A549 (cell line): ENCODE measurements around the gene TNF. TPM values are rescaled to one million over a fixed set of nuclear protein-coding genes. Genes with fewer than 3 reads are reported as not detected.
A peak's percentile ranks its signal among the peaks of the same experiment; 100 is the strongest.

Experiments used
- ATAC-seq, 2 experiments: fragments of 200-7000 bp in 1 of 2; fragments of >200 bp in 1 of 2; cut with Nextera tagmentation in 1 of 2; cut with Tn5 transposase in 1 of 2; 3 replicates each; pipeline versions ENCODE4 v1.8.0 to v1.9.1; 2018 to 2020; ENCODE audit warnings: mild to moderate bottlenecking in 1 of 2, moderate library complexity in 1 of 2
- CTCF ChIA-PET: fragments of 300-600 bp; sonication (Branson Sonifier 250); formaldehyde crosslinking; extraction: SDS; loops from one replicate; lab custom pipeline; 2021; ENCODE audit warnings: antibody characterized with exemption, inconsistent platforms; lab: Yijun Ruan, JAX
- POLR2A ChIA-PET: fragments of 350-600 bp; formaldehyde crosslinking; extraction: SDS; loops from one replicate; lab custom pipeline; 2021; ENCODE audit warnings: antibody characterized with exemption, inconsistent platforms; lab: Yijun Ruan, JAX
- DNase-seq, 2 experiments: peaks; one replicate each; pipeline versions ENCODE4 v3.0.0 to v3.0.0-alpha.2; 2011 to 2016; ENCODE audit warnings: low read depth in 1 of 2, low spot score in 1 of 2
- FAIRE-seq: peaks from 2 replicates; lab custom pipeline; 2011; peaks lifted over from hg19 to GRCh38; lab: Jason Lieb, UNC
- H3K27ac ChIP-seq, 2 experiments: fragments of >200 bp; sonication (Bioruptor Twin); formaldehyde crosslinking; 3 replicates each; pipeline ENCODE4 v1.5.1; 2016 to 2017
- H3K4me1 ChIP-seq: fragments of >200 bp; sonication (Bioruptor Twin); formaldehyde crosslinking; 3 replicates; pipeline ENCODE4 v1.6.1; 2016
- H3K4me2 ChIP-seq: fragments of >200 bp; sonication (Bioruptor Twin); formaldehyde crosslinking; 3 replicates; pipeline ENCODE4 v1.6.1; 2016
- H3K4me3 ChIP-seq: fragments of >200 bp; sonication (Bioruptor Twin); formaldehyde crosslinking; 3 replicates; pipeline ENCODE4 v1.5.1; 2016
- H3K9me3 ChIP-seq: fragments of >200 bp; sonication (Bioruptor Twin); formaldehyde crosslinking; 3 replicates; pipeline ENCODE4 v1.6.1; 2016
- ATOH8 ChIP-seq: fragments of 250-450 bp; sonication (Bioruptor Pico); IDR thresholded peaks from 2 replicates; pipeline ENCODE4 v1.5.0; 2020; ENCODE audit warnings: low read depth, mild to moderate bottlenecking, moderate library complexity
- CBX2 ChIP-seq: fragments of 200-600 bp; sonication (generic); IDR thresholded peaks from 2 replicates; pipeline ENCODE4 v1.6.1; 2016; ENCODE audit warnings: low read depth, mild to moderate bottlenecking, borderline replicate concordance
- FOSB ChIP-seq: fragments of 250-450 bp; sonication (Bioruptor Pico); IDR thresholded peaks from 2 replicates; pipeline ENCODE4 v1.5.0; 2020; ENCODE audit warnings: mild to moderate bottlenecking, moderate library complexity
- FOSL2 ChIP-seq, 2 experiments: fragments of 450-650 bp in 1 of 2; fragments of >200 bp in 1 of 2; sonication (Bioruptor Twin) in 1 of 2; formaldehyde crosslinking; IDR thresholded peaks; 2 replicates each; pipeline versions ENCODE4 v1.5.0 to v1.6.1; 2016 to 2020; ENCODE audit warnings: mild to moderate bottlenecking in 1 of 2, moderate library complexity in 1 of 2
- HES2 ChIP-seq: fragments of >200 bp; sonication (Bioruptor Twin); formaldehyde crosslinking; IDR thresholded peaks from 2 replicates; pipeline ENCODE4 v1.6.1; 2016
- HOXB5 ChIP-seq: fragments of 250-450 bp; sonication (Bioruptor Pico); IDR thresholded peaks from 2 replicates; pipeline ENCODE4 v1.5.0; 2020; ENCODE audit warnings: mild to moderate bottlenecking, moderate library complexity
- KDM5A ChIP-seq: fragments of 200-600 bp; sonication (generic); IDR thresholded peaks from 2 replicates; pipeline ENCODE4 v1.6.1; 2016; ENCODE audit warnings: antibody characterized with exemption, mild to moderate bottlenecking
- MAZ ChIP-seq: fragments of 150-350 bp; IDR thresholded peaks from 2 replicates; pipeline ENCODE4 v1.6.1; 2014; ENCODE audit warnings: antibody characterized with exemption, low read depth, low read length, borderline replicate concordance
- MYC ChIP-seq: IDR thresholded peaks from 2 replicates; pipeline ENCODE4 v1.6.1; 2012; ENCODE audit warnings: mild to moderate bottlenecking, inconsistent platforms, low read length, improper control_type of control experiment, borderline replicate concordance
- NFE2L2 ChIP-seq: fragments of 150-350 bp; conservative IDR thresholded peaks from 2 replicates; pipeline ENCODE4 v1.6.1; 2014; ENCODE audit warnings: low read length
- NPAS2 ChIP-seq: fragments of 250-450 bp; sonication (Bioruptor Pico); IDR thresholded peaks from 2 replicates; pipeline ENCODE4 v1.8.0; 2022; ENCODE audit warnings: mild to moderate bottlenecking, moderate library complexity, borderline replicate concordance
- POLR2A ChIP-seq: IDR thresholded peaks from 2 replicates; pipeline ENCODE4 v1.6.1; 2012; ENCODE audit warnings: mild to moderate bottlenecking, low read length
- RARB ChIP-seq: fragments of 250-450 bp; sonication (Bioruptor Pico); IDR thresholded peaks from 2 replicates; pipeline ENCODE4 v1.8.0; 2021; ENCODE audit warnings: mild to moderate bottlenecking, moderate library complexity
- RCOR1 ChIP-seq: fragments of 150-350 bp; IDR thresholded peaks from 2 replicates; pipeline ENCODE4 v1.6.1; 2014; ENCODE audit warnings: antibody characterized with exemption, low read length, low read depth
- REST ChIP-seq: fragments of 200-600 bp; sonication (generic); IDR thresholded peaks from 2 replicates; pipeline ENCODE4 v1.6.1; 2016; ENCODE audit warnings: antibody characterized with exemption, mild to moderate bottlenecking, moderate library complexity
- RNF2 ChIP-seq: fragments of 200-600 bp; sonication (generic); IDR thresholded peaks from 2 replicates; pipeline ENCODE4 v1.6.1; 2016; ENCODE audit warnings: low read depth, mild to moderate bottlenecking, antibody characterized with exemption, moderate library complexity, borderline replicate concordance
- ZFP36 ChIP-seq: fragments of 450-650 bp; IDR thresholded peaks from 2 replicates; pipeline ENCODE4 v1.6.1; 2014; ENCODE audit warnings: borderline replicate concordance; ENCODE audit not compliant: partially characterized antibody
- WGBS: methylation state at CpG from one replicate; pipeline ENCODE4 v1.1.6; 2017; ENCODE audit errors: missing lambda C conversion rate; 5-methylcytosine and 5-hydroxymethylcytosine counted together
- polyA plus RNA-seq, 4 experiments: library from polyadenylated mRNA; depleted of rRNA in 3 of 4; stranded (reverse); fragments of >200 nt; fragmentation: RNase III in 1 of 4; extraction: RNeasy Plus Mini Kit Qiagen cat#74134 plus additional on column Dnase treatment in 1 of 4; gene quantifications; 2 replicates in 3 of 4; 3 replicates in 1 of 4; pipeline ENCODE4 v1.2.3, GENCODE V29; 2011 to 2017

The TNF gene
- polyA plus RNA-seq, 2 of the 4 experiments (the other 2 are of a cell fraction): not detected

GRCh38 chr6:31573239-31574105, 1.9 kb upstream of the TNF start:
- TF ChIP-seq HOXB5: no peak
- TF ChIP-seq RCOR1: no peak
- no peak for TF ChIP-seq ATOH8 (CRISPR knock-in tag)
- TF ChIP-seq RARB: no peak
- no peak for TF ChIP-seq FOSB (CRISPR knock-in tag)
- TF ChIP-seq POLR2A: no peak
- TF ChIP-seq ZFP36: no peak
- no peak for TF ChIP-seq REST
- TF ChIP-seq KDM5A: no peak
- no peak for TF ChIP-seq NPAS2 (CRISPR knock-in tag)
- no peak for TF ChIP-seq FOSL2 (IDR thresholded peaks at IDR 0.05)
- TF ChIP-seq FOSL2 (CRISPR knock-in tag; IDR thresholded peaks at IDR 0.05): no peak
- TF ChIP-seq MYC: no peak
- no peak for TF ChIP-seq CBX2
- TF ChIP-seq NFE2L2: no peak
- TF ChIP-seq, all 56 proteins: peak for 0
- H3K4me1 ChIP-seq: no peaks in the 10 kb centered on the region
- ChIA-PET POLR2A (no interaction called here), CTCF (interaction anchor here (1.0 to 18.3 kb wide), 5 partner anchors 9 to 27 kb away, joined by 3 to 338 read pairs (median 18); partner anchors contain the start of genes ATP6V1G2, NCR3 and NFKBIL1)
- no peak for DNase-seq
- no peak overlapping the region for H3K4me2 ChIP-seq
- no peaks in the 10 kb centered on the region for H3K9me3 ChIP-seq
- H3K27ac ChIP-seq: no peak overlapping the region
- no peak for FAIRE-seq
- no peak for ATAC-seq
- no peak overlapping the region for H3K4me3 ChIP-seq
- 65% methylated on average over 9 of the region's 9 CpGs for WGBS

- H3K4me1 ChIP-seq: no peaks in the 10 kb centered on the region
- FAIRE-seq (no peak), DNase-seq (no peak), ATAC-seq (peak in 1 of 2 experiments; percentile 17; a peak in 1 of 6 replicates)
- H3K9me3 ChIP-seq: no peaks in the 10 kb centered on the region
- CTCF ChIA-PET: interaction anchor here (1.0 to 18.3 kb wide), 5 partner anchors 9 to 28 kb away, joined by 3 to 338 read pairs (median 18); partner anchors contain the start of genes ATP6V1G2, NCR3 and NFKBIL1
- 62% methylated on average over 14 of the region's 14 CpGs for WGBS
- POLR2A ChIA-PET: no interaction called here
- no peak overlapping the region for H3K27ac ChIP-seq
- no peak overlapping the region for H3K4me2 ChIP-seq
- H3K4me3 ChIP-seq: no peak overlapping the region
- no peak for TF ChIP-seq HES2
- no peak for TF ChIP-seq MAZ
- no peak for TF ChIP-seq RNF2
Measured at GRCh38 chr6:31574106-31575061, 981 bp upstream of the TNF start.
